Activated B cell treated with CpG ODN at 0.5 μM for 24 hours (primary cell): ENCODE data around the gene ALK. TPM values are rescaled to one million over a fixed set of nuclear protein-coding genes. Genes with fewer than 3 reads are reported as not detected.

Experiments used
- ATAC-seq: fragments of 200-7000 bp; cut with Tn5 transposase; one replicate; pipeline ENCODE4 v1.10.0; 2021; ENCODE audit warnings: low read depth, mild to moderate bottlenecking, moderate library complexity
- CTCF ChIA-PET: fragments of 350-600 bp; sonication (Branson Sonifier 250); formaldehyde crosslinking; loops from one replicate; lab custom pipeline; 2021; ENCODE audit warnings: antibody characterized with exemption; lab: Charles Lee
- POLR2A ChIA-PET: fragments of 350-600 bp; sonication (Branson Sonifier 250); formaldehyde crosslinking; loops from one replicate; lab custom pipeline; 2021; ENCODE audit warnings: antibody characterized with exemption; lab: Charles Lee
- DNase-seq: peaks from one replicate; pipeline ENCODE4 v3.0.0; 2022
- H3K27ac Mint-ChIP-seq: one replicate; pipeline ENCODE4 v1.8.0; 2020; ENCODE audit warnings: mixed read lengths
- H3K27me3 Mint-ChIP-seq: one replicate; pipeline ENCODE4 v1.8.0; 2021; ENCODE audit warnings: mixed read lengths
- H3K36me3 Mint-ChIP-seq: one replicate; pipeline ENCODE4 v1.8.0; 2021; ENCODE audit warnings: low read depth, mixed read lengths
- H3K4me1 Mint-ChIP-seq: one replicate; pipeline ENCODE4 v1.8.0; 2021; ENCODE audit warnings: mixed read lengths
- H3K4me3 Mint-ChIP-seq: one replicate; pipeline ENCODE4 v1.8.0; 2020; ENCODE audit warnings: mild to moderate bottlenecking, mixed read lengths
- H3K9me3 Mint-ChIP-seq: one replicate; pipeline ENCODE4 v1.8.0; 2020; ENCODE audit warnings: mixed read lengths
- intact Hi-C: fragments of 100-400 bp; cut with micrococcal nuclease; formaldehyde crosslinking; loops from one replicate; pipeline ENCODE4 v1.15.1; 2024
- total RNA-seq: library from RNA; stranded (reverse); gene quantifications from 2 replicates; pipeline ENCODE4 v1.2.3, GENCODE V29; 2022
- TF ChIP-seq, protein P1 (sequence below): fragments of 200-600 bp; IDR thresholded peaks from one replicate; pipeline ENCODE4 v1.8.0; 2022; ENCODE audit warnings: antibody characterized with exemption, mild to moderate bottlenecking

ALK gene
- total RNA-seq, 1 donor from 2014 or later = not detected

- DNase-seq = no peak
- intact Hi-C loops = no loop called here
- POLR2A ChIA-PET = no interaction called here
- ATAC-seq = no peak
- no peak overlapping the region for H3K4me3 Mint-ChIP-seq
- H3K27me3 Mint-ChIP-seq = peaks cover 10% of the 10 kb centered on the region
- TF ChIP-seq, protein P1, sequence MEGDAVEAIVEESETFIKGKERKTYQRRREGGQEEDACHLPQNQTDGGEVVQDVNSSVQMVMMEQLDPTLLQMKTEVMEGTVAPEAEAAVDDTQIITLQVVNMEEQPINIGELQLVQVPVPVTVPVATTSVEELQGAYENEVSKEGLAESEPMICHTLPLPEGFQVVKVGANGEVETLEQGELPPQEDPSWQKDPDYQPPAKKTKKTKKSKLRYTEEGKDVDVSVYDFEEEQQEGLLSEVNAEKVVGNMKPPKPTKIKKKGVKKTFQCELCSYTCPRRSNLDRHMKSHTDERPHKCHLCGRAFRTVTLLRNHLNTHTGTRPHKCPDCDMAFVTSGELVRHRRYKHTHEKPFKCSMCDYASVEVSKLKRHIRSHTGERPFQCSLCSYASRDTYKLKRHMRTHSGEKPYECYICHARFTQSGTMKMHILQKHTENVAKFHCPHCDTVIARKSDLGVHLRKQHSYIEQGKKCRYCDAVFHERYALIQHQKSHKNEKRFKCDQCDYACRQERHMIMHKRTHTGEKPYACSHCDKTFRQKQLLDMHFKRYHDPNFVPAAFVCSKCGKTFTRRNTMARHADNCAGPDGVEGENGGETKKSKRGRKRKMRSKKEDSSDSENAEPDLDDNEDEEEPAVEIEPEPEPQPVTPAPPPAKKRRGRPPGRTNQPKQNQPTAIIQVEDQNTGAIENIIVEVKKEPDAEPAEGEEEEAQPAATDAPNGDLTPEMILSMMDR = no peak
- no peaks in the 10 kb centered on the region for H3K36me3 Mint-ChIP-seq
- no peaks in the 10 kb centered on the region for H3K9me3 Mint-ChIP-seq
- CTCF ChIA-PET = no interaction called here
- no peak overlapping the region for H3K27ac Mint-ChIP-seq
- H3K4me1 Mint-ChIP-seq = no peaks in the 10 kb centered on the region
Observed at GRCh38 chr2:29629495-29629894, 291.9 kb downstream of the ALK start.

- intact Hi-C loops = no loop called here
- ATAC-seq (no peak), DNase-seq (no peak)
- Mint-ChIP-seq H3K27me3 (peaks cover 12% of the 10 kb centered on the region), H3K36me3 (no peaks in the 10 kb centered on the region), H3K27ac (no peak overlapping the region), H3K4me1 (no peaks in the 10 kb centered on the region), H3K4me3 (no peak overlapping the region), H3K9me3 (no peaks in the 10 kb centered on the region)
- ChIA-PET POLR2A (no interaction called here), CTCF (no interaction called here)
- TF ChIP-seq, protein P1 = no peak
Observed at GRCh38 chr2:29628862-29629261, 292.5 kb downstream of the ALK start.

GRCh38 chr2:29628108-29628745, 293.2 kb downstream of the ALK start:
- POLR2A ChIA-PET = no interaction called here
- ATAC-seq = no peak

GRCh38 chr2:29627279-29627711, 294.1 kb downstream of the ALK start:
- H3K9me3 Mint-ChIP-seq = peaks cover 2% of the 10 kb centered on the region
- H3K4me1 Mint-ChIP-seq = no peaks in the 10 kb centered on the region
- POLR2A ChIA-PET = no interaction called here
- CTCF ChIA-PET = no interaction called here
- intact Hi-C loops = no loop called here
- H3K36me3 Mint-ChIP-seq = no peaks in the 10 kb centered on the region
- DNase-seq (no peak), ATAC-seq (no peak)
- no peak overlapping the region for H3K4me3 Mint-ChIP-seq
- H3K27ac Mint-ChIP-seq = no peak overlapping the region
- TF ChIP-seq, protein P1 = no peak
- H3K27me3 Mint-ChIP-seq = peaks cover 12% of the 10 kb centered on the region

More at GRCh38 chr2:29628108-29628745, 293.2 kb downstream of the ALK start:
- no peak for DNase-seq
- CTCF ChIA-PET = no interaction called here
- intact Hi-C loops = no loop called here
- Mint-ChIP-seq H3K4me1 (no peaks in the 10 kb centered on the region), H3K27ac (no peak overlapping the region), H3K4me3 (no peak overlapping the region), H3K27me3 (peaks cover 12% of the 10 kb centered on the region), H3K36me3 (no peaks in the 10 kb centered on the region), H3K9me3 (no peaks in the 10 kb centered on the region)
- TF ChIP-seq, protein P1 = no peak

GRCh38 chr2:29620890-29621289, 300.5 kb downstream of the ALK start:
- Mint-ChIP-seq H3K9me3 (peaks cover 2% of the 10 kb centered on the region), H3K27me3 (peaks cover 1% of the 10 kb centered on the region), H3K36me3 (no peaks in the 10 kb centered on the region), H3K4me3 (no peak overlapping the region), H3K27ac (no peak overlapping the region), H3K4me1 (no peaks in the 10 kb centered on the region)
- intact Hi-C loops = no loop called here
- DNase-seq (no peak), ATAC-seq (no peak)
- TF ChIP-seq, protein P1 = no peak
- POLR2A ChIA-PET = no interaction called here
- CTCF ChIA-PET = no interaction called here
